HG03439 (cell line): Measurements from ENCODE around the gene SHROOM4.

Source experiments
- ATAC-seq: cut with Tn5 transposase; IDR thresholded peaks from one replicate; pipeline ENCODE4 v1.9.1; 2021; ENCODE audit warnings: mild to moderate bottlenecking, moderate library complexity; ENCODE audit not compliant: unreplicated experiment

The SHROOM4 gene

GRCh38 chrX:50627696-50628095 is 186.3 kb downstream of the SHROOM4 start:
- ATAC-seq, result no peak

GRCh38 chrX:50626432-50626831 is 187.6 kb downstream of the SHROOM4 start:
- no peak for ATAC-seq

- ATAC-seq, result no peak
These were observed 191.2 kb downstream of the SHROOM4 start for GRCh38 chrX:50622751-50623150.

GRCh38 chrX:50618788-50619558 is 195.0 kb downstream of the SHROOM4 start:
- no peak for ATAC-seq

- ATAC-seq, result no peak
These were observed 196.8 kb downstream of the SHROOM4 start for GRCh38 chrX:50617183-50617582.

GRCh38 chrX:50615570-50616158 is 198.3 kb downstream of the SHROOM4 start:
- ATAC-seq, result no peak

GRCh38 chrX:50614460-50614859 is 199.5 kb downstream of the SHROOM4 start:
- no peak for ATAC-seq

- no peak for ATAC-seq
These were observed 200.1 kb downstream of the SHROOM4 start for GRCh38 chrX:50613846-50614245.

GRCh38 chrX:50609796-50610195 is 204.2 kb downstream of the SHROOM4 start:
- no peak for ATAC-seq

GRCh38 chrX:50606300-50606950 is 207.6 kb downstream of the SHROOM4 start:
- no peak for ATAC-seq

GRCh38 chrX:50596056-50596455 is 217.9 kb downstream of the SHROOM4 start:
- ATAC-seq, result no peak

GRCh38 chrX:50594788-50595187 is 219.2 kb downstream of the SHROOM4 start:
- no peak for ATAC-seq

GRCh38 chrX:50586980-50587379 is 227.0 kb downstream of the SHROOM4 start:
- no peak for ATAC-seq

- ATAC-seq, result no peak
These were observed 227.6 kb downstream of the SHROOM4 start for GRCh38 chrX:50586407-50586806.

- no peak for ATAC-seq
These were observed 232.6 kb downstream of the SHROOM4 start for GRCh38 chrX:50581405-50581804.

GRCh38 chrX:50579955-50580354 is 234.0 kb downstream of the SHROOM4 start:
- ATAC-seq, result no peak

GRCh38 chrX:50577326-50577725 is 236.7 kb downstream of the SHROOM4 start:
- ATAC-seq, result no peak

- ATAC-seq, result no peak
These were observed 246.4 kb downstream of the SHROOM4 start for GRCh38 chrX:50567636-50568035.

- no peak for ATAC-seq
These were observed 248.3 kb downstream of the SHROOM4 start for GRCh38 chrX:50565718-50566117.
